PC-3 (cell line): Measurements from ENCODE around the gene C7. TPM values are rescaled to one million over a fixed set of nuclear protein-coding genes. Genes with fewer than 3 reads are reported as not detected.
"Not testable (repeated sequence)": the region's sequence is repeated elsewhere in the genome, so short reads cannot be mapped to it uniquely, and the experiment has no call there.

Source experiments
- ATAC-seq: fragments of 200-7000 bp; cut with Tn5 transposase; 2 replicates; pipeline ENCODE4 v1.9.1; 2020; ENCODE audit warnings: mild to moderate bottlenecking, moderate library complexity
- BruUV-seq: library from RNA; stranded (reverse); fragments of 400-500 nt; replicated peaks from 2 replicates; lab custom pipeline; 2021; lab: Mats Ljungman, UMichigan
- CTCF ChIA-PET: fragments of 300-600 bp; sonication (Branson Sonifier 250); formaldehyde crosslinking; loops from one replicate; lab custom pipeline; 2022; ENCODE audit warnings: antibody characterized with exemption; lab: Charles Lee
- POLR2A ChIA-PET: fragments of 300-600 bp; sonication (Branson Sonifier 250); formaldehyde crosslinking; loops from one replicate; lab custom pipeline; 2022; ENCODE audit warnings: antibody characterized with exemption; ENCODE audit not compliant: unreplicated experiment; lab: Charles Lee
- DNase-seq: peaks from one replicate; pipeline ENCODE4 v3.0.0-alpha.2; 2015
- H2AFZ ChIP-seq: fragments of 300-600 bp; sonication (generic); 2 replicates; pipeline ENCODE4 v1.6.0; 2016; ENCODE audit warnings: antibody characterized with exemption, low read length
- H3F3A ChIP-seq: fragments of 300-600 bp; sonication (generic); one replicate; pipeline ENCODE4 v1.6.0; 2017; ENCODE audit warnings: antibody characterized with exemption, low read length, control low read depth, mild to moderate bottlenecking; ENCODE audit not compliant: unreplicated experiment
- H3K27ac ChIP-seq: fragments of 300-600 bp; sonication (generic); 2 replicates; pipeline ENCODE4 v1.5.1; 2016; ENCODE audit warnings: mild to moderate bottlenecking, low read length
- H3K27me3 ChIP-seq: fragments of 300-600 bp; sonication (generic); 2 replicates; pipeline ENCODE4 v1.6.1; 2016; ENCODE audit warnings: low read length, mixed read lengths
- H3K36me3 ChIP-seq: fragments of 300-600 bp; sonication (generic); 2 replicates; pipeline ENCODE4 v1.6.1; 2016; ENCODE audit warnings: low read depth, mixed run types, low read length, mixed read lengths
- H3K4me1 ChIP-seq: fragments of 300-600 bp; sonication (generic); 2 replicates; pipeline ENCODE4 v1.5.1; 2016; ENCODE audit warnings: low read length; ENCODE audit not compliant: insufficient read depth
- H3K4me2 ChIP-seq: fragments of 300-600 bp; sonication (generic); 2 replicates; pipeline ENCODE4 v1.6.0; 2016; ENCODE audit warnings: low read length
- H3K4me3 ChIP-seq: fragments of 300-600 bp; sonication (generic); 2 replicates; pipeline ENCODE4 v1.5.1; 2016; ENCODE audit warnings: mild to moderate bottlenecking, low read length, mixed read lengths
- H3K79me2 ChIP-seq: fragments of 300-600 bp; sonication (generic); 2 replicates; pipeline ENCODE4 v1.6.1; 2017; ENCODE audit warnings: low read length, mixed read lengths
- H3K9ac ChIP-seq: fragments of 300-600 bp; sonication (generic); 2 replicates; pipeline ENCODE4 v1.6.0; 2016; ENCODE audit warnings: mild to moderate bottlenecking, low read length
- H3K9me2 ChIP-seq: fragments of 300-600 bp; sonication (generic); replicated peaks from 2 replicates; pipeline ENCODE4 v1.6.1; 2016; ENCODE audit warnings: mixed run types, low read length, mixed read lengths
- H3K9me3 ChIP-seq: fragments of 300-600 bp; sonication (generic); 2 replicates; pipeline ENCODE4 v1.6.1; 2016; ENCODE audit warnings: low read length, mixed read lengths
- H4K20me1 ChIP-seq: fragments of 300-600 bp; sonication (generic); 2 replicates; pipeline ENCODE4 v1.6.1; 2016; ENCODE audit warnings: low read length, mixed read lengths
- CTCF ChIP-seq: fragments of 300-600 bp; sonication (generic); conservative IDR thresholded peaks from 2 replicates; pipeline ENCODE4 v1.5.1; 2017; ENCODE audit warnings: antibody characterized with exemption, low read depth, mild to moderate bottlenecking, low read length
- EZH2 ChIP-seq: fragments of 300-600 bp; sonication (generic); IDR thresholded peaks from one replicate; pipeline ENCODE4 v1.6.1; 2017; ENCODE audit warnings: antibody characterized with exemption, mild to moderate bottlenecking, low read length; ENCODE audit not compliant: unreplicated experiment
- EZH2phosphoT487 ChIP-seq: fragments of 300-600 bp; sonication (generic); IDR thresholded peaks from 2 replicates; pipeline ENCODE4 v1.6.1; 2018; ENCODE audit warnings: mild to moderate bottlenecking, antibody characterized with exemption, low read length, borderline replicate concordance
- intact Hi-C: fragments of 100-400 bp; cut with micrococcal nuclease; formaldehyde crosslinking; loops from 2 replicates; pipeline ENCODE4 v1.9.0; 2023
- total RNA-seq: library from RNA; depleted of rRNA; stranded (reverse); fragments of >200 nt; gene quantifications from 2 replicates; pipeline ENCODE4 v1.2.3, GENCODE V29; 2014

The C7 gene
- total RNA-seq, 1 experiment from 2014 or later: not detected

- H3K27me3 ChIP-seq: no peaks in the 10 kb centered on the region
- H3K4me3 ChIP-seq: no peak overlapping the region
- H3K27ac ChIP-seq: no peak overlapping the region
- H3K9ac ChIP-seq: no peak overlapping the region
- no peaks in the 10 kb centered on the region for H3F3A ChIP-seq
- POLR2A ChIA-PET: no interaction called here
- H2AFZ ChIP-seq: no peak overlapping the region
- ATAC-seq (no peak), DNase-seq (no peak)
- H3K4me2 ChIP-seq: no peak overlapping the region
- H3K4me1 ChIP-seq: peaks cover 7% of the 10 kb centered on the region; the same call in 1 of the 2 replicates
- no peaks in the 10 kb centered on the region for H3K79me2 ChIP-seq
- BruUV-seq: no TSS peak
- H3K9me3 ChIP-seq: 0 out of 2 replicates have a peak, but pooled peaks cover 6% of the 10 kb centered on the region
- CTCF ChIA-PET: no interaction called here
- intact Hi-C loops: no loop called here
- no peaks in the 10 kb centered on the region for H3K36me3 ChIP-seq
- TF ChIP-seq EZH2phosphoT487 (no peak), EZH2 (no peak)
- H4K20me1 ChIP-seq: no peaks in the 10 kb centered on the region
- no peaks in the 10 kb centered on the region for H3K9me2 ChIP-seq
Measured at GRCh38 chr5:40866844-40867243, 42.5 kb upstream of the C7 start.

- 0 out of 2 replicates have a peak, but pooled peaks cover 6% of the 10 kb centered on the region for H3K9me3 ChIP-seq
- ChIA-PET POLR2A (no interaction called here), CTCF (interaction anchor here (0.5 kb wide), 1 partner anchor 71 kb away, joined by 4 read pairs; no protein-coding TSS in a partner anchor)
- H3K4me2 ChIP-seq: no peak overlapping the region
- no peak overlapping the region for H3K4me3 ChIP-seq
- H3K36me3 ChIP-seq: no peaks in the 10 kb centered on the region
- H4K20me1 ChIP-seq: no peaks in the 10 kb centered on the region
- intact Hi-C loops: no loop called here
- H3K27me3 ChIP-seq: no peaks in the 10 kb centered on the region
- no peak for TF ChIP-seq CTCF
- TF ChIP-seq EZH2: no peak
- TF ChIP-seq EZH2phosphoT487: no peak
- H3K27ac ChIP-seq: no peak overlapping the region
- no peaks in the 10 kb centered on the region for H3K9me2 ChIP-seq
- no peak overlapping the region for H3K9ac ChIP-seq
- peaks cover 7% of the 10 kb centered on the region; the same call in 1 of the 2 replicates for H3K4me1 ChIP-seq
- ATAC-seq (no peak), DNase-seq (no peak)
- BruUV-seq: no TSS peak
- no peak overlapping the region for H2AFZ ChIP-seq
- H3K79me2 ChIP-seq: no peaks in the 10 kb centered on the region
- no peaks in the 10 kb centered on the region for H3F3A ChIP-seq
Measured at GRCh38 chr5:40869384-40869783, 39.9 kb upstream of the C7 start.

GRCh38 chr5:40871177-40871576 lies 38.1 kb upstream of the C7 start:
- ChIA-PET CTCF (interaction anchor here (0.8 kb wide), 1 partner anchor 73 kb away, joined by 5 read pairs; the partner anchor contains the start of gene PRKAA1), POLR2A (no interaction called here)
- H3F3A ChIP-seq: no peaks in the 10 kb centered on the region
- 0 out of 2 replicates have a peak, but pooled peaks cover 2% of the 10 kb centered on the region for H3K9me3 ChIP-seq
- no peaks in the 10 kb centered on the region for H4K20me1 ChIP-seq
- no peak overlapping the region for H3K27ac ChIP-seq
- ATAC-seq (peak; percentile 84), DNase-seq (peak; percentile 61)
- peak overlapping the region; percentile 6; the same call in 1 of the 2 replicates for H3K4me2 ChIP-seq
- intact Hi-C loops: loop anchor here (10.0 kb wide), 1 partner anchor 1296 kb away; no protein-coding TSS in a partner anchor
- H3K27me3 ChIP-seq: no peaks in the 10 kb centered on the region
- H3K36me3 ChIP-seq: no peaks in the 10 kb centered on the region
- no peak overlapping the region for H3K9ac ChIP-seq
- peaks cover 7% of the 10 kb centered on the region; the same call in 1 of the 2 replicates for H3K4me1 ChIP-seq
- no peaks in the 10 kb centered on the region for H3K9me2 ChIP-seq
- H2AFZ ChIP-seq: no peak overlapping the region
- H3K4me3 ChIP-seq: no peak overlapping the region
- TF ChIP-seq CTCF: no peak
- TF ChIP-seq EZH2: no peak
- no peak for TF ChIP-seq EZH2phosphoT487
- no TSS peak for BruUV-seq
- no peaks in the 10 kb centered on the region for H3K79me2 ChIP-seq

GRCh38 chr5:40872253-40872652 lies 37.0 kb upstream of the C7 start:
- H3K4me1 ChIP-seq, H2AFZ ChIP-seq, H3K79me2 ChIP-seq, H3K4me3 ChIP-seq, H3K27me3 ChIP-seq, H3K36me3 ChIP-seq, H3K9me2 ChIP-seq, BruUV-seq, H3F3A ChIP-seq, H3K4me2 ChIP-seq, H3K9ac ChIP-seq, H4K20me1 ChIP-seq, H3K9me3 ChIP-seq, H3K27ac ChIP-seq, CTCF ChIA-PET, ATAC-seq, POLR2A ChIA-PET, DNase-seq: not testable (repeated sequence)
- intact Hi-C loops: loop anchor here (10.0 kb wide), 1 partner anchor 1297 kb away; no protein-coding TSS in a partner anchor
